ENCODE results near the gene APP.

GRCh38 chr21:25893191-25893590, 277.4 kb downstream of the APP start:
- TF ChIP-seq CTCF (IDR thresholded peaks at IDR 0.05) (no peak), ZFX (IDR thresholded peaks at IDR 0.05; ENCODE audit: borderline replicate concordance) (no peak)

Measured in 22Rv1 (cell line).